T-helper 2 cell treated with Interferon-gamma antibody and Interleukin-4, amounts not matched to agents 5 μg/mL and 100 μg/mL, for 36 hours (primary cell): ENCODE measurements around the gene DOK7.
"Not testable (repeated sequence)": the region's sequence is repeated elsewhere in the genome, so short reads cannot be mapped to it uniquely, and the experiment has no call there.

Source experiments
- DNase-seq: peaks from one replicate; pipeline ENCODE4 v3.0.0; 2021; ENCODE audit warnings: low spot score
- H3K27ac Mint-ChIP-seq: one replicate; pipeline ENCODE4 v1.8.0; 2021; ENCODE audit warnings: mild to moderate bottlenecking, mixed read lengths
- H3K27me3 Mint-ChIP-seq: one replicate; pipeline ENCODE4 v1.8.0; 2021; ENCODE audit warnings: low read depth, mixed read lengths
- H3K36me3 Mint-ChIP-seq: one replicate; pipeline ENCODE4 v1.8.0; 2021; ENCODE audit warnings: low read depth, mixed read lengths
- H3K4me1 Mint-ChIP-seq: one replicate; pipeline ENCODE4 v1.8.0; 2021; ENCODE audit warnings: low read depth, mixed read lengths
- H3K4me3 Mint-ChIP-seq: one replicate; pipeline ENCODE4 v1.8.0; 2022; ENCODE audit warnings: mild to moderate bottlenecking, moderate library complexity, mixed read lengths
- H3K9me3 Mint-ChIP-seq: one replicate; pipeline ENCODE4 v1.8.0; 2021; ENCODE audit warnings: mixed read lengths

DOK7 gene

GRCh38 chr4:3452376-3452775 lies 10.7 kb upstream of the DOK7 start:
- H3K4me1 Mint-ChIP-seq, result no peaks in the 10 kb centered on the region
- no peak overlapping the region for H3K4me3 Mint-ChIP-seq
- no peak overlapping the region for H3K27ac Mint-ChIP-seq
- H3K36me3 Mint-ChIP-seq, result no peaks in the 10 kb centered on the region
- peaks cover 11% of the 10 kb centered on the region for H3K9me3 Mint-ChIP-seq
- DNase-seq, result no peak
- peaks cover 2% of the 10 kb centered on the region for H3K27me3 Mint-ChIP-seq

GRCh38 chr4:3455596-3455995 lies 7.5 kb upstream of the DOK7 start:
- peaks cover 11% of the 10 kb centered on the region for H3K9me3 Mint-ChIP-seq
- H3K36me3 Mint-ChIP-seq, H3K4me1 Mint-ChIP-seq, H3K27ac Mint-ChIP-seq, DNase-seq, H3K4me3 Mint-ChIP-seq, H3K27me3 Mint-ChIP-seq: not testable (repeated sequence)

GRCh38 chr4:3458371-3458770 lies 4.7 kb upstream of the DOK7 start:
- DNase-seq, result no peak
- Mint-ChIP-seq H3K4me3 (no peak overlapping the region), H3K4me1 (no peaks in the 10 kb centered on the region), H3K27me3 (peaks cover 12% of the 10 kb centered on the region), H3K9me3 (peaks cover 11% of the 10 kb centered on the region), H3K27ac (no peak overlapping the region), H3K36me3 (no peaks in the 10 kb centered on the region)

GRCh38 chr4:3459156-3459555 lies 4.0 kb upstream of the DOK7 start:
- H3K27me3 Mint-ChIP-seq, result peaks cover 12% of the 10 kb centered on the region
- H3K4me3 Mint-ChIP-seq, H3K4me1 Mint-ChIP-seq, DNase-seq, H3K36me3 Mint-ChIP-seq, H3K27ac Mint-ChIP-seq: not testable (repeated sequence)
- H3K9me3 Mint-ChIP-seq, result peaks cover 11% of the 10 kb centered on the region

- H3K9me3 Mint-ChIP-seq, result peaks cover under 1% of the 10 kb centered on the region
- H3K36me3 Mint-ChIP-seq, result no peaks in the 10 kb centered on the region
- peaks cover 10% of the 10 kb centered on the region for H3K27me3 Mint-ChIP-seq
- DNase-seq, result no peak
- no peaks in the 10 kb centered on the region for H3K4me1 Mint-ChIP-seq
- no peak overlapping the region for H3K4me3 Mint-ChIP-seq
- no peak overlapping the region for H3K27ac Mint-ChIP-seq
Observed at GRCh38 chr4:3460926-3461325, 2.2 kb upstream of the DOK7 start.

GRCh38 chr4:3461515-3462291 lies 1.4 kb upstream of the DOK7 start:
- peaks cover 10% of the 10 kb centered on the region for H3K27me3 Mint-ChIP-seq
- DNase-seq, result no peak
- no peak overlapping the region for H3K27ac Mint-ChIP-seq
- no peaks in the 10 kb centered on the region for H3K4me1 Mint-ChIP-seq
- no peaks in the 10 kb centered on the region for H3K9me3 Mint-ChIP-seq
- H3K4me3 Mint-ChIP-seq, result no peak overlapping the region
- no peaks in the 10 kb centered on the region for H3K36me3 Mint-ChIP-seq

GRCh38 chr4:3462321-3462789 lies 751 bp upstream of the DOK7 start:
- peaks cover 10% of the 10 kb centered on the region for H3K27me3 Mint-ChIP-seq
- H3K27ac Mint-ChIP-seq, result no peak overlapping the region
- H3K36me3 Mint-ChIP-seq, result no peaks in the 10 kb centered on the region
- no peak overlapping the region for H3K4me3 Mint-ChIP-seq
- no peaks in the 10 kb centered on the region for H3K9me3 Mint-ChIP-seq
- H3K4me1 Mint-ChIP-seq, result no peaks in the 10 kb centered on the region
- no peak for DNase-seq

- H3K27me3 Mint-ChIP-seq, result peaks cover 10% of the 10 kb centered on the region
- no peak overlapping the region for H3K27ac Mint-ChIP-seq
- no peak overlapping the region for H3K4me3 Mint-ChIP-seq
- no peaks in the 10 kb centered on the region for H3K36me3 Mint-ChIP-seq
- H3K9me3 Mint-ChIP-seq, result no peaks in the 10 kb centered on the region
- no peaks in the 10 kb centered on the region for H3K4me1 Mint-ChIP-seq
- no peak for DNase-seq
Observed at GRCh38 chr4:3463556-3464348, 646 bp downstream of the DOK7 start.

- H3K4me1 Mint-ChIP-seq, result no peaks in the 10 kb centered on the region
- DNase-seq, result no peak
- no peaks in the 10 kb centered on the region for H3K9me3 Mint-ChIP-seq
- H3K27me3 Mint-ChIP-seq, result peaks cover 10% of the 10 kb centered on the region
- no peak overlapping the region for H3K27ac Mint-ChIP-seq
- H3K36me3 Mint-ChIP-seq, result no peaks in the 10 kb centered on the region
- no peak overlapping the region for H3K4me3 Mint-ChIP-seq
Observed at GRCh38 chr4:3464349-3464905, 1.3 kb downstream of the DOK7 start.

GRCh38 chr4:3464911-3465697 lies 2.0 kb downstream of the DOK7 start:
- Mint-ChIP-seq H3K9me3 (no peaks in the 10 kb centered on the region), H3K27ac (no peak overlapping the region), H3K27me3 (peaks cover 10% of the 10 kb centered on the region), H3K4me1 (no peaks in the 10 kb centered on the region), H3K36me3 (no peaks in the 10 kb centered on the region), H3K4me3 (no peak overlapping the region)
- DNase-seq, result no peak

- peaks cover 10% of the 10 kb centered on the region for H3K27me3 Mint-ChIP-seq
- no peak overlapping the region for H3K4me3 Mint-ChIP-seq
- H3K27ac Mint-ChIP-seq, result no peak overlapping the region
- no peaks in the 10 kb centered on the region for H3K9me3 Mint-ChIP-seq
- H3K4me1 Mint-ChIP-seq, result no peaks in the 10 kb centered on the region
- H3K36me3 Mint-ChIP-seq, result no peaks in the 10 kb centered on the region
- no peak for DNase-seq
Observed at GRCh38 chr4:3465698-3466671, 2.9 kb downstream of the DOK7 start.

GRCh38 chr4:3466691-3467600 lies 3.8 kb downstream of the DOK7 start:
- no peaks in the 10 kb centered on the region for H3K4me1 Mint-ChIP-seq

More at GRCh38 chr4:3466691-3467600, 3.8 kb downstream of the DOK7 start:
- H3K9me3 Mint-ChIP-seq, result no peaks in the 10 kb centered on the region
- H3K27me3 Mint-ChIP-seq, result peaks cover 8% of the 10 kb centered on the region
- H3K27ac Mint-ChIP-seq, result no peak overlapping the region
- no peak for DNase-seq
- H3K4me3 Mint-ChIP-seq, result no peak overlapping the region
- H3K36me3 Mint-ChIP-seq, result no peaks in the 10 kb centered on the region
